ENCODE measurements around the gene LTB4R2. TPM values are rescaled to one million over a fixed set of nuclear protein-coding genes. Genes with fewer than 3 reads are reported as not detected.
A peak's percentile ranks its signal among the peaks of the same experiment; 100 is the strongest.
"Not testable (repeated sequence)": the region's sequence is repeated elsewhere in the genome, so short reads cannot be mapped to it uniquely, and the experiment has no call there.

Gene LTB4R2
- polyA plus RNA-seq, 1 donor, result 6.0 TPM

DNA sequence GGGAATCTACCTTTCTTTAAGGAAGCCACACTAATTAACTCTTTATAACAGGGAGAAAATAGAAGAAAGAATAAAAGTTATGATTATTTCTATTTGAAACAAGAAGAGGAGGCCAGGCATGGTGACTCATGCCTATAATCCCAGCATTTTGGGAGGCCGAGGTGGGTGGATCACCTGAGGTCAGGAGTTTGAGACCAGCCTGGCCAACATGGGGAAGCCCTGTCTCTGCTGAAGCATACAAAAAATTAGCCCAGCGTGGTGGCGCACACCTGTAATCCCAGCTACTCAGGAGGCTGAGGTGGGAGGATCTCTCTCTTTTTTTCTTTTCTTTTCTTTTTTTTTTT lies 44.5 kb downstream of the LTB4R2 start:
- peak overlapping the region; percentile 14 for H3K27ac ChIP-seq (ENCODE audit: low read length)
- not testable (repeated sequence) for H3K27me3 ChIP-seq (ENCODE audit: control insufficient read depth, insufficient read depth, low read length); H3K4me3 ChIP-seq (ENCODE audit: low read length); H3K4me1 ChIP-seq (ENCODE audit: control insufficient read depth, insufficient read depth, low read length); H3K36me3 ChIP-seq (ENCODE audit: control insufficient read depth, insufficient read depth, low read length); H3K9me3 ChIP-seq (ENCODE audit: control insufficient read depth, low read depth, low read length); DNase-seq
- no CpG with 5 or more reads among the region's 3 CpGs for WGBS (ENCODE audit: insufficient coverage, low lambda C conversion rate)

DNA sequence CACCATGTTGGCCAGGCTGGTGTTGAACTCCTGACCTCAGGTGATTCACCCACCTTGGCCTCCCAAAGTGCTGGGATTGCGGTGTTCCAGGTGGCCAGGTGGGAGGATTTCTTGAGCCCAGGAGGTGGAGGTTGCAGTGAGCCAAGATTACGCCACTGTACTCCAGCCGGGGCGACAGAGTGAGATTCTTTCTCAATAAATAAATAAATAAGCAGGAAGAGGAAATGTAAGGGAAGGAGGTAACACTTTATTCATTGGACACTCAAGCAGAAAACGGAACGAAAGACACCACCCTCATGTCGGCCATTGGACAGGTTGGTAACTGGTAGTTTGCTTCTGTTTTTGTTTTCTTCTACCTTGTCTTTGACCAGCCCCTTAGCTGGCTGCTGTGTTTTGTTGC lies 45.1 kb downstream of the LTB4R2 start:
- no peaks in the 10 kb centered on the region for H3K36me3 ChIP-seq (ENCODE audit: control insufficient read depth, insufficient read depth, low read length)
- H3K27ac ChIP-seq (ENCODE audit: low read length), result no peak overlapping the region
- H3K4me3 ChIP-seq (ENCODE audit: low read length), result no peak overlapping the region
- no CpG with 5 or more reads among the region's 7 CpGs for WGBS (ENCODE audit: insufficient coverage, low lambda C conversion rate)
- DNase-seq, result no peak
- H3K9me3 ChIP-seq (ENCODE audit: control insufficient read depth, low read depth, low read length), result no peaks in the 10 kb centered on the region
- H3K4me1 ChIP-seq (ENCODE audit: control insufficient read depth, insufficient read depth, low read length), result peaks cover 7% of the 10 kb centered on the region
- H3K27me3 ChIP-seq (ENCODE audit: control insufficient read depth, insufficient read depth, low read length), result peaks cover 2% of the 10 kb centered on the region

DNA sequence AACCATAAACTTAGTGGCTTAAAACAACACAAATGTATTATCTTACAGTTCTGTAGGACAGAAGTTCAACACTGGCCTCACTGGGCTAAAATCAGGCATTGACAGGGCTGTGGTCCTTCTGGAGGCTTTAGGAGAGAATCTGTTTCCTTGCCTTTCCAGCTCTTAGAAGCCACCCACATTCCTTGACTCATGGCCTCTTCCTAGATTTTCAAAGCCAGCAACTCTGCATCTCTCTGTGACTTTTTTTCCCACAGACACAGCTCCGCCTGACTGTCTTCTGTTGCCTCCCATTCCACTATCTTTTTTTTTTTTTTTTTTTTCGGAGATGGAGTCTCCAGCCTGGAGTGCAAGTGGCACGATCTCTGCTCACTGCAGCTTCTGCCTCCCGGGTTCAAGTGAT lies 46.3 kb downstream of the LTB4R2 start:
- Histone ChIP-seq H3K4me3 (ENCODE audit: low read length) (no peak overlapping the region), H3K4me1 (ENCODE audit: control insufficient read depth, insufficient read depth, low read length) (peaks cover 7% of the 10 kb centered on the region), H3K36me3 (ENCODE audit: control insufficient read depth, insufficient read depth, low read length) (no peaks in the 10 kb centered on the region), H3K9me3 (ENCODE audit: control insufficient read depth, low read depth, low read length) (no peaks in the 10 kb centered on the region), H3K27me3 (ENCODE audit: control insufficient read depth, insufficient read depth, low read length) (peaks cover 2% of the 10 kb centered on the region), H3K27ac (ENCODE audit: low read length) (no peak overlapping the region)
- no CpG with 5 or more reads among the region's 4 CpGs for WGBS (ENCODE audit: insufficient coverage, low lambda C conversion rate)
- DNase-seq, result no peak

GRCh38 chr14:24360281-24360680 lies 50.3 kb downstream of the LTB4R2 start:
- Histone ChIP-seq H3K4me3 (ENCODE audit: low read length) (no peak overlapping the region), H3K4me1 (ENCODE audit: control insufficient read depth, insufficient read depth, low read length) (peaks cover 3% of the 10 kb centered on the region), H3K27me3 (ENCODE audit: control insufficient read depth, insufficient read depth, low read length) (peaks cover 2% of the 10 kb centered on the region), H3K27ac (ENCODE audit: low read length) (no peak overlapping the region), H3K9me3 (ENCODE audit: control insufficient read depth, low read depth, low read length) (no peaks in the 10 kb centered on the region), H3K36me3 (ENCODE audit: control insufficient read depth, insufficient read depth, low read length) (no peaks in the 10 kb centered on the region)
- WGBS (ENCODE audit: insufficient coverage, low lambda C conversion rate), result 100% methylated on average over 1 of the region's 3 CpGs
- DNase-seq, result no peak

GRCh38 chr14:24361326-24361725 lies 51.4 kb downstream of the LTB4R2 start:
- Histone ChIP-seq H3K9me3 (ENCODE audit: control insufficient read depth, low read depth, low read length) (no peaks in the 10 kb centered on the region), H3K36me3 (ENCODE audit: control insufficient read depth, insufficient read depth, low read length) (no peaks in the 10 kb centered on the region)
- 83% methylated on average over 2 of the region's 2 CpGs for WGBS (ENCODE audit: insufficient coverage, low lambda C conversion rate)

More at GRCh38 chr14:24361326-24361725, 51.4 kb downstream of the LTB4R2 start:
- H3K27ac ChIP-seq (ENCODE audit: low read length), result no peak overlapping the region
- peaks cover 2% of the 10 kb centered on the region for H3K27me3 ChIP-seq (ENCODE audit: control insufficient read depth, insufficient read depth, low read length)
- no peak for DNase-seq
- no peak overlapping the region for H3K4me3 ChIP-seq (ENCODE audit: low read length)
- H3K4me1 ChIP-seq (ENCODE audit: control insufficient read depth, insufficient read depth, low read length), result peaks cover 8% of the 10 kb centered on the region

Other genes with a start within 250 kb of the LTB4R2 start
- 0.31 TPM for gene CPNE6, start 238.6 kb upstream of the LTB4R2 start, polyA plus RNA-seq
- gene PCK2, start 215.8 kb upstream of the LTB4R2 start, polyA plus RNA-seq, result 177 TPM
- 98.9 TPM for gene DCAF11, start 195.4 kb upstream of the LTB4R2 start, polyA plus RNA-seq
- 1.6 TPM for gene NRL, start 195.2 kb upstream of the LTB4R2 start, polyA plus RNA-seq
- gene FITM1, start 179.5 kb upstream of the LTB4R2 start, polyA plus RNA-seq, result 2.8 TPM
- 324 TPM for gene PSME1, start 173.9 kb upstream of the LTB4R2 start, polyA plus RNA-seq
- gene EMC9, start 168.5 kb upstream of the LTB4R2 start, polyA plus RNA-seq, result 33.9 TPM
- 243 TPM for gene PSME2, start 163.5 kb upstream of the LTB4R2 start, polyA plus RNA-seq
- gene RNF31, start 162.6 kb upstream of the LTB4R2 start, polyA plus RNA-seq, result 39.1 TPM
- 104 TPM for gene IRF9, start 148.9 kb upstream of the LTB4R2 start, polyA plus RNA-seq
- gene REC8, start 138.1 kb upstream of the LTB4R2 start, polyA plus RNA-seq, result 201 TPM
- 22.5 TPM for gene IPO4, start 121.3 kb upstream of the LTB4R2 start, polyA plus RNA-seq
- 50.9 TPM for gene TM9SF1, start 114.7 kb upstream of the LTB4R2 start, polyA plus RNA-seq
- 8.1 TPM for gene TSSK4, start 104.4 kb upstream of the LTB4R2 start, polyA plus RNA-seq
- 92.5 TPM for gene CHMP4A, start 96.7 kb upstream of the LTB4R2 start, polyA plus RNA-seq
- 21.8 TPM for gene MDP1, start 94.1 kb upstream of the LTB4R2 start, polyA plus RNA-seq
- 194 TPM for gene NEDD8, start 77.8 kb upstream of the LTB4R2 start, polyA plus RNA-seq
- 85.9 TPM for gene GMPR2, start 77.2 kb upstream of the LTB4R2 start, polyA plus RNA-seq
- 35.4 TPM for gene TINF2, start 67.5 kb upstream of the LTB4R2 start, polyA plus RNA-seq
- 8.6 TPM for gene TGM1, start 47.0 kb upstream of the LTB4R2 start, polyA plus RNA-seq
- gene RABGGTA, start 38.5 kb upstream of the LTB4R2 start, polyA plus RNA-seq, result 29.0 TPM
- gene DHRS1, start 10.4 kb upstream of the LTB4R2 start, polyA plus RNA-seq, result 81.3 TPM
- gene NOP9, start 10.3 kb upstream of the LTB4R2 start, polyA plus RNA-seq, result 20.9 TPM
- 105 TPM for gene CIDEB, start 2.2 kb upstream of the LTB4R2 start, polyA plus RNA-seq
- gene LTB4R, start 1.4 kb downstream of the LTB4R2 start, polyA plus RNA-seq, result 7.2 TPM
- gene ADCY4, start 24.9 kb downstream of the LTB4R2 start, polyA plus RNA-seq, result 10.5 TPM
- 14.8 TPM for gene RIPK3, start 29.9 kb downstream of the LTB4R2 start, polyA plus RNA-seq
- gene NFATC4, start 58.0 kb downstream of the LTB4R2 start, polyA plus RNA-seq, result 40.9 TPM
- 54.4 TPM for gene NYNRIN, start 88.9 kb downstream of the LTB4R2 start, polyA plus RNA-seq
- gene CBLN3, start 119.5 kb downstream of the LTB4R2 start, polyA plus RNA-seq, result 5.6 TPM
- 73.5 TPM for gene KHNYN, start 119.8 kb downstream of the LTB4R2 start, polyA plus RNA-seq
- gene SDR39U1, start 132.6 kb downstream of the LTB4R2 start, polyA plus RNA-seq, result 44.4 TPM
- not detected for gene CMA1, start 198.1 kb downstream of the LTB4R2 start, polyA plus RNA-seq